ENCODE data around the gene SLC16A8.

GRCh38 chr22:38077096-38077495 lies 6.9 kb downstream of the SLC16A8 start:
- TF ChIP-seq CTCF (IDR thresholded peaks at IDR 0.05) (no peak), POLR2A (IDR thresholded peaks at IDR 0.05) (no peak), EP300 (IDR thresholded peaks at IDR 0.05) (no peak)

Data from gastroesophageal sphincter (tissue), 3 donors.